Stimulated activated CD4-positive, alpha-beta T cell treated with anti-CD3 and anti-CD28 coated beads, Interleukin-15, amount 100 ng/mL, for 24 hours (primary cell): Measurements from ENCODE around the gene TESK1.

ENCODE experiments used
- DNase-seq: peaks from one replicate; pipeline ENCODE4 v3.0.0-alpha.2; 2020

Gene TESK1

DNA sequence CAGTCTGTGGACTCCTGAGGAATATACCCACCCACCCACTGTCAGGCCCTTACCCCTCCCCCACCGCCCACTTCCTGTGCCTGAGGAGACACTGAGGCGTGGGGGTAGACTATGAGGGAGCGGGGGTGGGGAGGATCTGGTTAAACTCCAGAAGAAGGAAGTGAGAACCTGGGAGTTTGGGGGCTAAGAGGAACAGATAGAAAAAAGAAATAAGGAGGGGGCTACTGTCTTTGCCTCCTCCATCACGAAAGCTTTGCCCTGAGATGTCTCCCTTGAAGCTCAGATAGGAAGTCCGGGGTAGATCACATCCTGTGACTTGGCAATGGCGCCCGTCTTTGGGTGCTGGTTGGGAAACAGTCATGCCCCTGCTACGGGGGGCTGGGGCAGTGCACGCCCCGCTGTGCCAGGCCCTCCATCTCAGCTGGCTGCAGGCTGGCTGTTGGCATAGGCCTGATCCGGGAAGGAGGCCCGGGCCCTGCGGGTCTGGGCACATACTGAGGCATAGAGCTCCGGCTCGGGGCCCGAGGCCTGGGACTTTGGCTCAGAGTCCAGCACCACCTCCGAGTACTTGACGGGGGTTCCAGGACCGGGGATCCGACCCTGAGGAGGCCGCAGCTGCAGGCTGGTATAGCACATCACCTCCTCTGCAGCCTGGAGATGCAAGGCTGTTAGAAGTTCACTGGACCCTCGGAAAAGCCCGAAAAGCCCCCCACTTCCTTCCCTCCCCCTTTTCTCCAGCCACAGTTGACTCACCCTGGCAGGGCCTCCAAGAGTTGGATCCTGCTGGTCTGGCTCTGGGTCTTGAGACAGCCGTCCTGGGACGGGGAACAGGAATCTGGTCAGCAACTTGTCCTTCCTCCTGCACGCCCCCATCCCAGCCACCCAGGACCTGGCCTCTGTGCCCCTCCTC, 44.6 kb downstream of the TESK1 start:
- peak; percentile 64 for DNase-seq

DNA sequence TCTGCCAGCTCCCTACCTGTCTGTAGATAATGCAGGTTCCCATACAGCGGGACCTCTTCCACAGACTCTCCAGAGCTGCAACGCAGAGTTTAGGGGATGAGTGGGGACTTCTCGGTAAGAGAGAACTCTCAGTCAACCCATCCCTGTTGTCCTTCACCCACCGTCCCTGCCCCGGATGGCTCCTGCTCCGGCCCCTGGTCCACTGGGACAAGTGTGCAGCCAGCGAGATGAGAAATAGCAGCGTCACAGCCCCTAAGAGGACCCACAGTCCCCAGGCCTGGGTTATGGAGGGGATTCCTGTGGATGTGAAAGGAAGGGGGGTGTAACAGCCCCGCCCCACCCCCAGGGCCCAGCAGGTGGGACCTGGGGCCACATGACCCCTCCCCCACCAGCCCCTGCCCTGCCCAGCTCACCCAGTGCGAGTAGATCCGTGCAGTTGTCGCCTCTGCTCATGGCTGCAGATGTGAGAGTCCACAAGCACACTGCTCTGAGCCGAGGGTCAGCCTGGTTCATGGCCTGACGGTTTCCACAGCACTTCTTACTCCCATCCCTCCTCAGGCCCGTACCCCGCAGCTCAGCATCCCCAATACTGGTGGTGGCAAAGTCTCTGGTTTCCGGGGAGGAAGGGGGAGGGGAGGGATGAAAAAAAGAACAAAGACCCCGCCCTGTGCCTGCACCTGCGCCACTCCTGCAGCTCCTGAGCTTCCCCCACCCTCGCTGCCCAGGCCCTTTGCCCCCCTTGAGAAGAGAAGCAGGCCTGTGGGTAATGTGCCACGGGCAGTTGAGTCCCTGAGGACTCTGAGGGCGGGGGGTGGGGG, 45.5 kb downstream of the TESK1 start, which contains the start of gene SIT1:
Gene SIT1 (minus strand): TSS at position 591 of the 818 bp plus-strand sequence. CDS start 78 bp downstream, at position 513.
- DNase-seq = peak; percentile 68

DNA sequence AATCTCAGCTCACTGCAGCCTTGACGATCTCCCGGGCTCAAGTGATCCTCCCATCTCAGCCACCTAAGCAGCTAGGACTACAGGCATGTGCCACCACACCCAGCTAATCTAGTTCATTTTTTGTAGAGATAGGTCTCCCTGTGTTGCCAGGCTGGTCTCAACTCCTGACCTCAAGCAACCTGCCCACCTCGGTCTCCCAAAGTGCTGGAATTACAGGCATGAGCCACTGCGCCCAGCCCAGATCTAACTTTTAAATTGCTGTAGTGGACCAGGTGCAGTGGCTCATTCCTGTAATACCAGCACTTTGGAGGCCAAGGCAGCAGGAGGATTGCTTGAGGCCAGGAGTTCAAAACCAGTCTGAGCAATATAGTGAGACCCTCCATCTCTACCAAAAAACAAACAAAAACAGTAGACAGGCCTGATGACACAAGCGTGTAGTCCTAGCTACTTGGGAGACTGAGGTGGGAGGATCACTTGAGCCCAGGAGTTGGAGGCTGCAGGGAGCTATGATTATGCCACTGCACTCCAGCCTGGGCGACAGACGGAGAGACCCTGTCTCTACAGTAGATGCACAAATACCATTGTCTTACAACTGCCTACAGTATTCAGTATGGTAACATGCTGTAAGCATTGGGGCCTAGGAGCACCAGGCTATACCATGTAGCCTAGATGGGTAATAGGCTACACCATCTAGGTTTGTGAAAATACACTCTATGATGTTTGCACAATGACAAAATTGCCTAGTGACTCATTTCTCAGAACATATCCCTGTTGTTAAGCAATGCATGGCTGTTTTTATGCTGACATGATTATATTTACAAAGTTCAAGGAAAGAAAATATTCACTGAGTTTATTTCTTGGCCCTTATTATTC, 47.1 kb downstream of the TESK1 start:
- no peak for DNase-seq

DNA sequence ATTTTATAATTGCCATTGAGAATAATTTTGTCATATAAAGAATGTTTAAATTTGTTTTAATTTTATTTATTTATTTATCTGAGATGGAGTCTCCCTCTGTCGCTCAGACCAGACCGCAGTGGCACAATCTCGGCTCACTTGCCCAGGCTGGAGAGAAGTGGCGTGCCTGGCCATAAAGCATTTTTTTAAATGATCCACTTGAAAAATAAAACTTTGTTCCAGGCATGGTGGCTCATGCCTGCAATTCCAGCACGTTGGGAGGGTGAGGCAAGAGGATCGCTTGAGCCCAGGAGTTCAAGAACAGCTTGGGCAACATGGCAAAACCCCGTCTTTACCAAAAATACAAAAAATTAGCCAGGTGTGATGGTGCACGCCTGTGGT, 47.8 kb downstream of the TESK1 start:
- no peak for DNase-seq

DNA sequence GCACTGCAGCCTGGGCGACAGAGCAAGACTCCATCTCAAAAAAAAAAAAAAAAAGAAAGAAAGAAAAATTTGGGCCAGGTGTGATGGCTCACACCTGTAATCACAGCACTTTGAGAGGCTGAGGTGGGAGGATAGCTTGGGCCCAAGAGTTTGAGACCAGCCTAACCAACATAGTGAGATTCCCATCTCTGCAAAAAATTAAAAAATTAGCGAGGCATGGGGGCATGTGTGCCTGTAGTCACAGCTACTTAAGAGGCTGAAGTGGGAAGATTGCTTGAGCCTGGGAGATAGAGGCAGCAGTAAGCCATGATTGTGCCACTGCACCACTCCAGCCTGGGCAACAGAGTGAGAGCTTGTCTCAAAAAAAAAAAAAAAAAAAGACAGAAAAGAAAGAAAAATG, 48.5 kb downstream of the TESK1 start:
- DNase-seq = no peak

DNA sequence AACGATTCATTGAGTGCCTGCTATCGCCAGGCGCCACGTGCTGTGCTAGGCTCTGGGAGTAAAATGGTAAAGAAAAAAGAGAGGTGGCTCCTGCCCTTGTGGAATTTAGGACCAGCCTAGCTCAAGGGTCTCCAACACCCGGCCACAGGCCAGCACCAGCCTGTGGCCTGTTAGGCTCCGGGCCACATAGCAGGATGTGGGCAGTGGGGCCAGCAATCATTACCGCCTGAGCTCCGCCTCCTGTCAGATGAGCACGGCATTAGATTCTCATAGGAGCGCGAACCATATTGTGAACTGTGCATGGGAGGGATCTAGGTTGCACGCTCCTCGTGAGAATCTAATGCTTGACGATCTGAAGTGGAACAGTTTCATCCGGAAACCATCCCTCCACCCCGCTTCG, 51.3 kb downstream of the TESK1 start:
- no peak for DNase-seq

DNA sequence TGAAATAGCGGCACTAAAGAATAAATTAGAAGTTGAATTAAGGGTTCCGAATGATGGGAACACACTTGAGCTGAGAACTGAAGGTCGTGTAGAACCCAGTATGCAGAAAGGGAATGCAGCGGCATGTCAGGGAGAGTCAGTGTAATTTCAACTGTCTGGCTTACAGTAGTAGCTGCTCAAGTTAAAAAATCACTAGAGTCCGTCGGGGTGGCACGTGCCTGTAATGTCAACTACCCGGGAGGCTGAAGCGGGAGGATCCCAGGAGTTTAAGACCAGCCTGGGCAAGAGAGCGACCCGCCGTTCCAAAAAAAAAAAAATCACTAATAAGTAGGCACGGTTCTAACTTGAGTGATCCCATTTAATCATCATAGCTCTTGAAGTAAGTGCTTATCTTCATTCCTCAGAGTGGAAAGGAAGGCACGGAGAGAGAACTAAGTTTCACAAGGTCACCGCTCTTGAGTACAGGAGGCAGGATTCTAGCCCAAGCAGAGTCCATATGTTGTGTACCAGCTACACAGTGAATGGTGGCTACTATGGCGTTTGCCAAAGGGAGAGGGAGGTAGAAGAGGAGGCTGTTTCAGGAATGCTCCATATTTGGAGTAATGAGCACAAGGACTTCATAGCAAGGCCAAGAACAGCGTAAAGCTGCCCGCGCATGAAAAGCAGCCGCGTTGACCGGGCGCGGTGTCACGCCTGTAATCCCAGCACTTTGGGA, 51.9 kb downstream of the TESK1 start:
- no peak for DNase-seq

DNA sequence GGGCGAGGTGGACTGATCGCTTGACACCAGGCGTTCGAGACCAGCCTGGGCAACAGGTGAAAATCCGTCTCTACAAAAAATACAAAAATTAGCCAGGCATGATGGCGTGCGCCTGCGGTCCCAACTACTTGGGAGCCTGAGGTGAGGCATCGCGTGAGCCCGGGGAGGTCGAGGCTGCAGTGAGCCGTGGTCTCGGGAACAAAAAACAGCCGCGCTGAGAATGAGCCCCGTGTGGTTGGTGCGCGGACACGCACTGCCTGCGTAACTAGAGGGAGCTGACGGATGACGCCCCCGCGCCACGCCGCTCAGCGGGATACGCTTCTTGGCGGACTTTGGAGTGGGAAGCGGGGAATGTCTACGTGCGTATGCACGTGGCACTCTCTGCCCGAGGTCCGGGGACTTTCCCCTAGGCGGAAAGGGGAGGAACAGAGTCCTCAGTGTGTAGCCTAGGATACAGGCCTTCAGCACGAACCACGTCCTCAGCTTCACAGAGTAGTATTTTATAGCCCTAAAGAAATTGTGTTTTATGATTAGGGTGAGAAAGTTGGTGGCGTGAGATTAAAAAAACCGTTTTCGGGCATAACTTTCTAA, 52.6 kb downstream of the TESK1 start, which contains the start of gene RMRP:
Gene RMRP (minus strand): TSS at position 474 of the 591 bp plus-strand sequence.
- DNase-seq = peak; percentile 98

DNA sequence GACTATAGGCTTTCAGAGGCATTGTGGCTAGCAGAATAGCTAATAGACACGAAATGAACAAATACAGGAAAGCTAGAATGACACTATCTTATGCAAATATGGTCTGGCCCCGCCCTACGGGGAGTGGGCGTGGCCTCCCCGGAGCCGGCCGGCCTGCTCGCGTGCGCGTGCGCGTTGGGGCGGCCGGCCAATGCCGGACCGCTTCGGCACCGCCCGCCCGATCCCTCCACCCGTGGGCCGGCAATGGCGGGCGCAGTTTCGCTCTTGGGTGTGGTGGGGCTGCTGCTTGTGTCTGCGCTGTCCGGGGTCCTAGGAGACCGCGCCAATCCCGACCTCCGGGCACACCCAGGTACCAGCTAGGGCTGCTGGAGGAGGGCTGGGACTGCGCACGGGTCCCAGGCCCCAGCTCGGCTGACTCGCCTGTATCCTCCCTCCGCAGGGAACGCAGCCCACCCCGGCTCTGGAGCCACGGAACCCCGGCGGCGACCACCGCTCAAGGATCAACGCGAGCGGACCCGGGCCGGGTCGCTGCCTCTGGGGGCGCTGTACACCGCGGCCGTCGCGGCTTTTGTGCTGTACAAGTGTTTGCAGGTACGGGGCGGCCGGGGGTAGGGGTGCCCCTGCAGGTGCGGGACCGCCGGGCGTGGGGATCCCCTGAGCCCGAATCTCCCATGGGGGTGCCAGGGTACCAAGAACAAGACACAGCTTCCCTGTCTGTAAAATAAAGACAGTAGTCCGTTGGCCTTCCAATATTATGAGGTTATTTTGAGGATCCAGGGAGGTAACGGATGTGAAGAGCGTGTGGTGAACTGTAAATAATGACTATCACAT, 53.3 kb downstream of the TESK1 start, which contains the start of gene CCDC107:
Gene CCDC107 (plus strand): TSS at position 156 of the 831 bp plus-strand sequence. CDS start 88 bp downstream, at position 244.
- peak; percentile 87 for DNase-seq

DNA sequence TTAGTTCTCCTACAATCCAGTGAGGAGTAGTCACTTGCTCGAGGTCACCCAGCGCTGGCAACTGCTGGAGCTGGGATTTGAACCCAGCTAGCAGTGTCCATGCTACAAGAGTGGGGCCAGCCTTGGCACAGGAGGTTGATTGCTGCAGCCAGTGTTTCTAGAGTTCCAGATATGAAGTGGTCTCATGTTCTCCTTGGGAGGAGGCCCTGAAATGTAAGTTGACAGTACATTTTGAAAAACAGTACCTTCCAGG, 53.8 kb downstream of the TESK1 start:
- DNase-seq = peak; percentile 41

DNA sequence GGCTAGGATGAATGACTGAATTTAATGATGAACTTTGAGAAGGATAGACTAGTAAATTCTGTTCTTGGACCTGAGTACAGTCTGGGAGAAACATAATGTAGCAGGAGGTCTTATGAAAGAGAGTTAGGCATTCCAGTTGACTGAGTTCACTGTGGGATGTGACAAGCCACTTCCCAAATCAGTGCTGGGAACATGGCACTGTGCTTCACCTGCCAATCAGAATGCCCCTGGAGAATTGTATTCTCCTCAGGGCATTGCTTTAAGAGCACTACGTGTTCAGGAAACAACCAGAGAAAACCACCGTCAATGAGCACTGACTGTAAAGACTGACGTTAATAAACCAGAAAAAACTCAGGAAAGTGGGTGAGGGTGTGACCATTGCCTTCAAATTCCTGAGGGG, 54.3 kb downstream of the TESK1 start:
- DNase-seq = no peak
